Neuron (in vitro differentiated cells): ENCODE results near the gene SFT2D2.
"Not testable (repeated sequence)": the region's sequence is repeated elsewhere in the genome, so short reads cannot be mapped to it uniquely, and the experiment has no call there.

ENCODE experiments used
- H2AFZ ChIP-seq: one replicate; pipeline ENCODE4 v1.6.1; 2013; ENCODE audit warnings: low read depth, mild to moderate bottlenecking, inconsistent platforms, low read length, moderate library complexity
- H3K27me3 ChIP-seq: one replicate; pipeline ENCODE4 v1.6.1; 2013; ENCODE audit warnings: low read length; ENCODE audit not compliant: insufficient read depth
- H3K36me3 ChIP-seq: one replicate; pipeline ENCODE4 v1.6.1; 2013; ENCODE audit warnings: low read length; ENCODE audit not compliant: insufficient read depth
- H3K4me1 ChIP-seq: one replicate; pipeline ENCODE4 v1.6.1; 2013; ENCODE audit warnings: low read length; ENCODE audit not compliant: insufficient read depth
- H3K4me3 ChIP-seq: 2 replicates; pipeline ENCODE4 v1.5.1; 2013; ENCODE audit warnings: mild to moderate bottlenecking, low read length, moderate library complexity
- H3K9me3 ChIP-seq: one replicate; pipeline ENCODE4 v1.6.1; 2013; ENCODE audit warnings: low read length

The SFT2D2 gene

GRCh38 chr1:168206111-168206510, 19.7 kb upstream of the SFT2D2 start:
- H3K36me3 ChIP-seq = no peaks in the 10 kb centered on the region
- no peaks in the 10 kb centered on the region for H3K4me1 ChIP-seq
- H3K4me3 ChIP-seq = no peak overlapping the region
- no peaks in the 10 kb centered on the region for H3K27me3 ChIP-seq
- H3K9me3 ChIP-seq = peaks cover 3% of the 10 kb centered on the region
- no peak overlapping the region for H2AFZ ChIP-seq

- H2AFZ ChIP-seq, H3K36me3 ChIP-seq, H3K9me3 ChIP-seq: not testable (repeated sequence)
These were observed 18.1 kb upstream of the SFT2D2 start for GRCh38 chr1:168207673-168208072.

GRCh38 chr1:168210312-168210711, 15.5 kb upstream of the SFT2D2 start:
- Histone ChIP-seq H3K4me3 (no peak overlapping the region), H3K36me3 (no peaks in the 10 kb centered on the region), H3K4me1 (no peaks in the 10 kb centered on the region), H2AFZ (no peak overlapping the region), H3K9me3 (no peaks in the 10 kb centered on the region), H3K27me3 (no peaks in the 10 kb centered on the region)

More at GRCh38 chr1:168207673-168208072, 18.1 kb upstream of the SFT2D2 start:
- H3K4me3 ChIP-seq, H3K27me3 ChIP-seq, H3K4me1 ChIP-seq: not testable (repeated sequence)

- Histone ChIP-seq H3K4me3 (no peak overlapping the region), H2AFZ (no peak overlapping the region), H3K36me3 (no peaks in the 10 kb centered on the region), H3K27me3 (no peaks in the 10 kb centered on the region), H3K4me1 (peaks cover 2% of the 10 kb centered on the region), H3K9me3 (no peaks in the 10 kb centered on the region)
These were observed 12.5 kb upstream of the SFT2D2 start for GRCh38 chr1:168213349-168213748.

GRCh38 chr1:168216171-168216570, 9.6 kb upstream of the SFT2D2 start:
- Histone ChIP-seq H3K36me3 (no peaks in the 10 kb centered on the region), H2AFZ (no peak overlapping the region), H3K9me3 (no peaks in the 10 kb centered on the region), H3K4me1 (peaks cover 12% of the 10 kb centered on the region), H3K27me3 (no peaks in the 10 kb centered on the region), H3K4me3 (no peak overlapping the region)

GRCh38 chr1:168217664-168218063, 8.1 kb upstream of the SFT2D2 start:
- Histone ChIP-seq H3K36me3 (no peaks in the 10 kb centered on the region), H2AFZ (no peak overlapping the region), H3K27me3 (no peaks in the 10 kb centered on the region), H3K9me3 (no peaks in the 10 kb centered on the region), H3K4me1 (peaks cover 12% of the 10 kb centered on the region), H3K4me3 (no peak overlapping the region)

GRCh38 chr1:168218658-168219057, 7.1 kb upstream of the SFT2D2 start:
- H2AFZ ChIP-seq = no peak overlapping the region
- H3K36me3 ChIP-seq = no peaks in the 10 kb centered on the region
- no peaks in the 10 kb centered on the region for H3K27me3 ChIP-seq
- no peak overlapping the region for H3K4me3 ChIP-seq
- H3K9me3 ChIP-seq = no peaks in the 10 kb centered on the region
- H3K4me1 ChIP-seq = peaks cover 12% of the 10 kb centered on the region

- H3K4me1 ChIP-seq = peaks cover 12% of the 10 kb centered on the region
- no peak overlapping the region for H2AFZ ChIP-seq
- no peaks in the 10 kb centered on the region for H3K36me3 ChIP-seq
- H3K27me3 ChIP-seq = no peaks in the 10 kb centered on the region
- H3K4me3 ChIP-seq = no peak overlapping the region
- no peaks in the 10 kb centered on the region for H3K9me3 ChIP-seq
These were observed 5.3 kb upstream of the SFT2D2 start for GRCh38 chr1:168220470-168220871.

GRCh38 chr1:168221275-168221674, 4.5 kb upstream of the SFT2D2 start:
- no peaks in the 10 kb centered on the region for H3K36me3 ChIP-seq
- H3K9me3 ChIP-seq = no peaks in the 10 kb centered on the region
- peaks cover 12% of the 10 kb centered on the region for H3K4me1 ChIP-seq
- H3K4me3 ChIP-seq = no peak overlapping the region
- no peaks in the 10 kb centered on the region for H3K27me3 ChIP-seq
- no peak overlapping the region for H2AFZ ChIP-seq

GRCh38 chr1:168223261-168223660, 2.5 kb upstream of the SFT2D2 start:
- no peaks in the 10 kb centered on the region for H3K9me3 ChIP-seq
- H2AFZ ChIP-seq = no peak overlapping the region
- peaks cover 22% of the 10 kb centered on the region for H3K4me1 ChIP-seq
- no peaks in the 10 kb centered on the region for H3K27me3 ChIP-seq
- no peak overlapping the region for H3K4me3 ChIP-seq
- H3K36me3 ChIP-seq = no peaks in the 10 kb centered on the region

GRCh38 chr1:168223681-168224540, 1.9 kb upstream of the SFT2D2 start:
- no peaks in the 10 kb centered on the region for H3K9me3 ChIP-seq
- H3K4me1 ChIP-seq = peaks cover 16% of the 10 kb centered on the region
- no peak overlapping the region for H2AFZ ChIP-seq
- H3K4me3 ChIP-seq = no peak overlapping the region
- H3K27me3 ChIP-seq = no peaks in the 10 kb centered on the region
- H3K36me3 ChIP-seq = no peaks in the 10 kb centered on the region

GRCh38 chr1:168224991-168225390, 813 bp upstream of the SFT2D2 start:
- no peaks in the 10 kb centered on the region for H3K27me3 ChIP-seq
- H3K9me3 ChIP-seq = no peaks in the 10 kb centered on the region
- H2AFZ ChIP-seq = peak overlapping the region; percentile 88
- H3K36me3 ChIP-seq = peaks cover 5% of the 10 kb centered on the region
- H3K4me3 ChIP-seq = peak overlapping the region; percentile 94
- peaks cover 12% of the 10 kb centered on the region for H3K4me1 ChIP-seq

GRCh38 chr1:168227620-168228019, 1.8 kb downstream of the SFT2D2 start:
- no peak overlapping the region for H3K4me3 ChIP-seq
- H2AFZ ChIP-seq = no peak overlapping the region
- H3K4me1 ChIP-seq = peaks cover 12% of the 10 kb centered on the region
- H3K27me3 ChIP-seq = no peaks in the 10 kb centered on the region
- H3K9me3 ChIP-seq = no peaks in the 10 kb centered on the region
- H3K36me3 ChIP-seq = peaks cover 21% of the 10 kb centered on the region

GRCh38 chr1:168229893-168230292, 4.1 kb downstream of the SFT2D2 start:
- peaks cover 37% of the 10 kb centered on the region for H3K36me3 ChIP-seq
- H3K27me3 ChIP-seq = no peaks in the 10 kb centered on the region
- no peak overlapping the region for H2AFZ ChIP-seq
- H3K4me3 ChIP-seq = no peak overlapping the region
- H3K9me3 ChIP-seq = no peaks in the 10 kb centered on the region
- H3K4me1 ChIP-seq = peaks cover 12% of the 10 kb centered on the region
